ENCODE results near the gene FAM107A. TPM values are rescaled to one million over a fixed set of nuclear protein-coding genes. Genes with fewer than 3 reads are reported as not detected.

FAM107A gene
- total and polyA plus RNA-seq, 2 of the 4 experiments (the other 2 are of a cell fraction) = not detected

GRCh38 chr3:58570851-58571250 is 6.3 kb downstream of the FAM107A start:
- Histone ChIP-seq H3K27me3 (ENCODE audit: control insufficient read depth, insufficient read depth, low read length) (peaks cover 7% of the 10 kb centered on the region; the same call in 1 of the 2 replicates), H3K14ac (replicated peaks; ENCODE audit: low read depth, low read length) (no peak overlapping the region), H3K36me3 (ENCODE audit: control insufficient read depth, insufficient read depth, low read length) (no peaks in the 10 kb centered on the region), H2BK15ac (ENCODE audit: low read depth, low read length) (no peak overlapping the region), H2BK20ac (ENCODE audit: low read depth, low read length) (no peak overlapping the region), H2BK5ac (ENCODE audit: low read depth, low read length, poor library complexity, severe bottlenecking) (no peak overlapping the region), H3K23ac (ENCODE audit: low read depth, low read length) (no peak overlapping the region), H3K4me1 (ENCODE audit: control insufficient read depth, insufficient read depth, low read length) (no peaks in the 10 kb centered on the region; the same call in 1 of the 2 replicates), H2AK5ac (ENCODE audit: low read depth, low read length) (no peak overlapping the region), H4K20me1 (ENCODE audit: insufficient read depth, low read length) (no peaks in the 10 kb centered on the region), H3K27ac (ENCODE audit: insufficient read depth, low read length) (no peak overlapping the region), H3K56ac (ENCODE audit: extremely low read depth, insufficient read depth, low read length) (no peak overlapping the region), H3K79me1 (ENCODE audit: low read depth in 1 of 2, low read length in 2 of 2) (no peaks in the 10 kb centered on the region), H2AK9ac (replicated peaks; ENCODE audit: low read depth, low read length, poor library complexity) (no peak overlapping the region), H3K9me1 (ENCODE audit: insufficient read depth, low read length) (peaks cover 3% of the 10 kb centered on the region; the same call in 1 of the 2 replicates), H3K18ac (ENCODE audit: low read depth, low read length) (no peak overlapping the region), H2BK120ac (ENCODE audit: low read depth, low read length) (no peak overlapping the region), H3K9ac (ENCODE audit: low read depth, low read length) (no peak overlapping the region), H3K4me3 (ENCODE audit: insufficient read depth, low read depth, low read length) (no peak overlapping the region), H3K4me2 (ENCODE audit: low read depth, low read length) (no peak overlapping the region), H4K8ac (ENCODE audit: low read depth in 2 of 2, low read length in 2 of 2) (no peak overlapping the region), H3K4ac (ENCODE audit: low read depth, low read length) (no peak overlapping the region), H4K91ac (ENCODE audit: insufficient read depth, low read depth, low read length) (no peak overlapping the region), H3K9me3 (ENCODE audit: control insufficient read depth, insufficient read depth, low read length) (peaks cover 5% of the 10 kb centered on the region; the same call in 1 of the 2 replicates), H2AFZ (replicated peaks; ENCODE audit: low read length, poor library complexity) (no peak overlapping the region), H4K5ac (ENCODE audit: low read depth, low read length) (no peak overlapping the region)
- CTCF ChIA-PET = interaction anchor here (1.0 to 8.3 kb wide), 2 partner anchors 55 to 59 kb away, joined by 4 to 69 read pairs; no protein-coding TSS in a partner anchor
- DNase-seq (no peak), ATAC-seq (ENCODE audit: low read depth) (no peak)
- TF ChIP-seq POLR2A (IDR thresholded peaks at IDR 0.05; ENCODE audit: low read depth, low read length) (no peak), CHD1 (IDR thresholded peaks at IDR 0.05; ENCODE audit: low read depth, low read length) (no peak), CEBPB (IDR thresholded peaks at IDR 0.05; ENCODE audit: low read depth, low read length) (no peak), MAFK (IDR thresholded peaks at IDR 0.05; ENCODE audit: low read depth, low read length) (no peak), MXI1 (IDR thresholded peaks at IDR 0.05; ENCODE audit: borderline replicate concordance, low read depth, low read length) (no peak), RCOR1 (IDR thresholded peaks at IDR 0.05; ENCODE audit: insufficient replicate concordance, low read length) (no peak), MAZ (IDR thresholded peaks at IDR 0.05; ENCODE audit: borderline replicate concordance, low read depth, low read length) (no peak)
- intact Hi-C loops (cut with micrococcal nuclease) = no loop called here
- in situ Hi-C loops (cut with MboI; ENCODE audit: low sequenced_read_pairs) = loop anchor here (25.0 kb wide), 1 partner anchor 416 kb away; no protein-coding TSS in a partner anchor
- dilution Hi-C loops (cut with HindIII; ENCODE audit: low sequenced_read_pairs, unreplicated experiment) = no loop called here
- no TSS peak for BruUV-seq (replicated peaks)
- 85% methylated on average over 4 of the region's 5 CpGs; no CpG with 5 or more reads in 1 of the 2 experiments for WGBS, 2 experiments (ENCODE audit: extremely low coverage in 2 of 2, insufficient read length in 1 of 2)
- POLR2A ChIA-PET (ENCODE audit: unreplicated experiment) = no interaction called here

Measured in IMR-90 (cell line).